ENCODE data around the gene GGA3.

DNA sequence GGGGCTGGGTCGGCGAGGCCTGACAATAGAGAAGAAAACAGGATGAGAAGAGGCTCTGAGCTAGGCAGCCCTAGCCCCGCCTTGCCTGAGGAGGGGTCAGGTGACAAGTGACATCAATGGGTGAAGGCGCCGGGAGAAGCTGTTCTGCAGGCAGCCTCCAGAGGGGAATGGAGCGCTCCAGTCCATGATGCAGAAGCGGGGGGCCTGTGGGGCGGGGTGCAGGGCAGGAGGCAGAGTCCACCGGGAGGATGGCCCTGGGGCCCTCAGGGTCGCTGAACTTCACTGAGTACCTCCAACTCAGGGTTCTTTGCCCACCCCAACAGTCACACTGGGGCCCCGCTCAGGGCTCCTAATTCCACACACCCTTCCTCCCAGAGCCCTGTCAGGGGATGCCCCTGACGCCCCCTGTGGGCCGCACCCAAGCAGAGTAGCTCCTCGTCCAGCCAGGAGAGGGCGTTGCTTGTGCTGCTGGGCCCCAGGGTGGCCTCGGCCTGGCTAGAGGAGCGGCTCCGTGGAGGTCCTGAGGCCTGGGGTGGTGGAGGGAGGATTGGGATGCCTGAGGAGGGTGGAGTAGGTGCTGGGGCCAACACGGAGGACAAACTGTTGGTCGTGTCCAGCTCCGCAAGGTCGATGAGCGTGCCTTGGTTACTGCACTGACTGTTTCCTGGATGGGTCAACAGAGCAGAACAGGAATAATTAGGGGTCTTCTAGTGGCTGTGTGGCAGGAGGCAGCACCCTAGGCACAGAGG lies 20.8 kb downstream of the GGA3 start:
- no peak for TF ChIP-seq POLR2A (IDR thresholded peaks at IDR 0.05)
- TF ChIP-seq, protein P1, sequence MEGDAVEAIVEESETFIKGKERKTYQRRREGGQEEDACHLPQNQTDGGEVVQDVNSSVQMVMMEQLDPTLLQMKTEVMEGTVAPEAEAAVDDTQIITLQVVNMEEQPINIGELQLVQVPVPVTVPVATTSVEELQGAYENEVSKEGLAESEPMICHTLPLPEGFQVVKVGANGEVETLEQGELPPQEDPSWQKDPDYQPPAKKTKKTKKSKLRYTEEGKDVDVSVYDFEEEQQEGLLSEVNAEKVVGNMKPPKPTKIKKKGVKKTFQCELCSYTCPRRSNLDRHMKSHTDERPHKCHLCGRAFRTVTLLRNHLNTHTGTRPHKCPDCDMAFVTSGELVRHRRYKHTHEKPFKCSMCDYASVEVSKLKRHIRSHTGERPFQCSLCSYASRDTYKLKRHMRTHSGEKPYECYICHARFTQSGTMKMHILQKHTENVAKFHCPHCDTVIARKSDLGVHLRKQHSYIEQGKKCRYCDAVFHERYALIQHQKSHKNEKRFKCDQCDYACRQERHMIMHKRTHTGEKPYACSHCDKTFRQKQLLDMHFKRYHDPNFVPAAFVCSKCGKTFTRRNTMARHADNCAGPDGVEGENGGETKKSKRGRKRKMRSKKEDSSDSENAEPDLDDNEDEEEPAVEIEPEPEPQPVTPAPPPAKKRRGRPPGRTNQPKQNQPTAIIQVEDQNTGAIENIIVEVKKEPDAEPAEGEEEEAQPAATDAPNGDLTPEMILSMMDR (IDR thresholded peaks at IDR 0.05): peak in 3 of 7 experiments; percentile 9 to 23 (median 21)

Data from stomach (tissue), 4 donors.